ENCODE results near the gene DNAJC17. TPM values are rescaled to one million over a fixed set of nuclear protein-coding genes. Genes with fewer than 3 reads are reported as not detected.
A peak's percentile ranks its signal among the peaks of the same experiment; 100 is the strongest.

DNAJC17 gene
- total and polyA plus RNA-seq, 2 of the 13 experiments (the other 11 are each of a cell fraction or from before 2014, with no cell fraction given): 22.2 to 26.5 TPM

GRCh38 chr15:40807028-40807887 lies at the start of gene DNAJC17, which contains the start of gene ZFYVE19 (continued):
- no peak for TF ChIP-seq SMAD9 (CRISPR knock-in tag; IDR thresholded peaks at IDR 0.05)
- no peak for TF ChIP-seq ATRX (CRISPR knock-in tag; IDR thresholded peaks at IDR 0.05; ENCODE audit: borderline replicate concordance)
- TF ChIP-seq PCBP1 (IDR thresholded peaks at IDR 0.05; ENCODE audit: borderline replicate concordance, low read depth, low read length): peak; percentile 95
- no peak for TF ChIP-seq ZFP82 (CRISPR knock-in tag; IDR thresholded peaks at IDR 0.05; ENCODE audit: borderline replicate concordance)
- TF ChIP-seq NFE2L1 (CRISPR knock-in tag; IDR thresholded peaks at IDR 0.05; ENCODE audit: borderline replicate concordance): 0 out of 2 replicates have a peak, but pooled peaks have one; percentile 28
- TF ChIP-seq SP1 (IDR thresholded peaks at IDR 0.05): no peak
- peak; percentile 75 for TF ChIP-seq SP1 (CRISPR knock-in tag; IDR thresholded peaks at IDR 0.05)
- peak; percentile 44 for TF ChIP-seq ELF3 (CRISPR knock-in tag; IDR thresholded peaks at IDR 0.05)
- no peak for TF ChIP-seq ZFP1 (CRISPR knock-in tag; IDR thresholded peaks at IDR 0.05)
- no peak; the same call in 1 of the 2 replicates for TF ChIP-seq ZNF503 (CRISPR knock-in tag; IDR thresholded peaks at IDR 0.05)
- TF ChIP-seq TFDP2 (CRISPR knock-in tag; IDR thresholded peaks at IDR 0.05): peak; percentile 65
- peak; percentile 63 to 95 for TF ChIP-seq POLR2A (IDR thresholded peaks at IDR 0.05; ENCODE audit: insufficient read depth in 1 of 2, low read depth in 2 of 2, low read length in 2 of 2)
- TF ChIP-seq ZNF552 (CRISPR knock-in tag; IDR thresholded peaks at IDR 0.05; ENCODE audit: borderline replicate concordance): peak; percentile 73; the same call in 1 of the 2 replicates
- TF ChIP-seq ZNF557 (CRISPR knock-in tag; IDR thresholded peaks at IDR 0.05): no peak
- peak; percentile 98 for TF ChIP-seq ZNF143 (CRISPR knock-in tag; IDR thresholded peaks at IDR 0.05)
- peak; percentile 21; the same call in 1 of the 2 replicates for TF ChIP-seq DMAP1 (CRISPR knock-in tag; IDR thresholded peaks at IDR 0.05)
- no peak for TF ChIP-seq LRRFIP1 (CRISPR knock-in tag; conservative IDR thresholded peaks at IDR 0.05)
- TF ChIP-seq ZBTB39 (CRISPR knock-in tag; IDR thresholded peaks at IDR 0.05): no peak
- TF ChIP-seq MAFK (conservative IDR thresholded peaks at IDR 0.05 in 1 of 2, IDR thresholded peaks at IDR 0.05 in 1 of 2; ENCODE audit: low read length in 2 of 2): peak in 1 of 2 experiments; percentile 4; a peak in 1 of 4 replicates
- TF ChIP-seq MEIS1 (CRISPR knock-in tag; IDR thresholded peaks at IDR 0.05; ENCODE audit: borderline replicate concordance): no peak; the same call in 1 of the 2 replicates
- TF ChIP-seq PHF5A (CRISPR knock-in tag; IDR thresholded peaks at IDR 0.05; ENCODE audit: low read depth, unreplicated experiment): peak; percentile 71
- no peak for TF ChIP-seq CC2D1A (CRISPR knock-in tag; IDR thresholded peaks at IDR 0.05)
- peak; percentile 35 for TF ChIP-seq TAF1 (CRISPR knock-in tag; IDR thresholded peaks at IDR 0.05)

All from HepG2 (cell line).